Neural progenitor cell (in vitro differentiated cells): Measurements from ENCODE around the gene ALLC. TPM values are rescaled to one million over a fixed set of nuclear protein-coding genes. Genes with fewer than 3 reads are reported as not detected.

ENCODE experiments used
- DNase-seq: peaks from one replicate; pipeline ENCODE4 v3.0.0-alpha.2; 2016; ENCODE audit warnings: low spot score
- H2AFZ ChIP-seq: fragments of 200-600 bp; sonication (generic); replicated peaks from 2 replicates; pipeline ENCODE4 v1.6.1; 2016; ENCODE audit warnings: antibody characterized with exemption
- H3F3A ChIP-seq: fragments of 200-600 bp; sonication (generic); 2 replicates; pipeline ENCODE4 v1.6.1; 2016; ENCODE audit warnings: antibody characterized with exemption, low read depth
- H3K27ac ChIP-seq: fragments of 200-600 bp; sonication (generic); 2 replicates; pipeline ENCODE4 v1.5.1; 2016; ENCODE audit warnings: mild to moderate bottlenecking
- H3K27me3 ChIP-seq: fragments of 200-600 bp; sonication (generic); 2 replicates; pipeline ENCODE4 v1.6.1; 2016; ENCODE audit warnings: mild to moderate bottlenecking, moderate library complexity
- H3K36me3 ChIP-seq: fragments of 200-600 bp; sonication (generic); 2 replicates; pipeline ENCODE4 v1.5.1; 2016
- H3K4me1 ChIP-seq: fragments of 200-600 bp; sonication (generic); 2 replicates; pipeline ENCODE4 v1.6.1; 2016; ENCODE audit warnings: mixed run types
- H3K4me2 ChIP-seq: fragments of 200-600 bp; sonication (generic); 2 replicates; pipeline ENCODE4 v1.6.1; 2016
- H3K4me3 ChIP-seq: fragments of 200-600 bp; sonication (generic); 2 replicates; pipeline ENCODE4 v1.5.1; 2016
- H3K79me2 ChIP-seq: fragments of 200-600 bp; sonication (generic); 2 replicates; pipeline ENCODE4 v1.6.1; 2016; ENCODE audit warnings: low read depth
- H3K9ac ChIP-seq: fragments of 200-600 bp; sonication (generic); 2 replicates; pipeline ENCODE4 v1.6.1; 2016
- H3K9me3 ChIP-seq: fragments of 200-600 bp; sonication (generic); 2 replicates; pipeline ENCODE4 v1.5.1; 2016; ENCODE audit warnings: low read depth
- H4K20me1 ChIP-seq: fragments of 200-600 bp; sonication (generic); 2 replicates; pipeline ENCODE4 v1.6.1; 2016; ENCODE audit warnings: low read depth
- H3K27ac Mint-ChIP-seq: 3 replicates; pipeline ENCODE4 v1.8.0; 2021; ENCODE audit warnings: mixed read lengths
- H3K27me3 Mint-ChIP-seq: 2 replicates; pipeline ENCODE4 v1.8.0; 2022; ENCODE audit warnings: low read depth, mild to moderate bottlenecking, inconsistent platforms, moderate library complexity, mixed read lengths; ENCODE audit not compliant: insufficient read depth
- H3K36me3 Mint-ChIP-seq: 3 replicates; pipeline ENCODE4 v1.8.0; 2021; ENCODE audit warnings: mixed read lengths
- H3K4me1 Mint-ChIP-seq: 3 replicates; pipeline ENCODE4 v1.8.0; 2021; ENCODE audit warnings: mixed read lengths
- H3K4me3 Mint-ChIP-seq: 3 replicates; pipeline ENCODE4 v1.8.0; 2021; ENCODE audit warnings: mild to moderate bottlenecking, moderate library complexity, mixed read lengths
- H3K9me3 Mint-ChIP-seq: 3 replicates; pipeline ENCODE4 v1.8.0; 2020; ENCODE audit warnings: mixed read lengths
- CTCF ChIP-seq: fragments of 200-600 bp; sonication (generic); IDR thresholded peaks from 2 replicates; pipeline ENCODE4 v1.5.1; 2017; ENCODE audit warnings: antibody characterized with exemption, mild to moderate bottlenecking
- EZH2 ChIP-seq: fragments of 200-600 bp; sonication (generic); IDR thresholded peaks from 2 replicates; pipeline ENCODE4 v1.6.1; 2017; ENCODE audit warnings: antibody characterized with exemption, mild to moderate bottlenecking, moderate library complexity
- EZH2phosphoT487 ChIP-seq: fragments of 200-600 bp; sonication (generic); IDR thresholded peaks from 2 replicates; pipeline ENCODE4 v1.6.1; 2017; ENCODE audit warnings: antibody characterized with exemption
- total RNA-seq: library from RNA; depleted of rRNA; stranded (reverse); fragments of >200 nt; gene quantifications from 2 replicates; pipeline ENCODE4 v1.2.3, GENCODE V29; 2015; ENCODE audit warnings: low replicate concordance

ALLC gene
- total RNA-seq, 1 donor from 2014 or later, result not detected

GRCh38 chr2:3610881-3611505 lies 47.0 kb upstream of the ALLC start:
- H3K27ac Mint-ChIP-seq, result peak overlapping the region; percentile 50
- Histone ChIP-seq H4K20me1 (peaks cover 5% of the 10 kb centered on the region), H3K4me2 (peak overlapping the region; percentile 28), H3K27me3 (peaks cover 68% of the 10 kb centered on the region), H3K79me2 (no peaks in the 10 kb centered on the region), H3K36me3 (no peaks in the 10 kb centered on the region), H3K9me3 (no peaks in the 10 kb centered on the region), H3K27ac (no peak overlapping the region), H2AFZ (no peak overlapping the region), H3K4me3 (no peak overlapping the region), H3F3A (peaks cover 11% of the 10 kb centered on the region), H3K4me1 (peaks cover 7% of the 10 kb centered on the region), H3K9ac (no peak overlapping the region)
- no peak for TF ChIP-seq EZH2
- no peak for TF ChIP-seq CTCF
- TF ChIP-seq EZH2phosphoT487, result no peak
- peaks cover 10% of the 10 kb centered on the region for H3K27me3 Mint-ChIP-seq
- no peak overlapping the region for H3K4me3 Mint-ChIP-seq
- no peaks in the 10 kb centered on the region for H3K36me3 Mint-ChIP-seq
- DNase-seq, result peak; percentile 49
- peaks cover 23% of the 10 kb centered on the region for H3K9me3 Mint-ChIP-seq
- H3K4me1 Mint-ChIP-seq, result peaks cover 26% of the 10 kb centered on the region

- Histone ChIP-seq H3K27ac (no peak overlapping the region), H3K36me3 (no peaks in the 10 kb centered on the region), H3K9me3 (no peaks in the 10 kb centered on the region), H3K4me1 (peaks cover 7% of the 10 kb centered on the region), H3K27me3 (peaks cover 62% of the 10 kb centered on the region), H2AFZ (no peak overlapping the region), H3K79me2 (no peaks in the 10 kb centered on the region), H3K4me2 (peak overlapping the region; percentile 28), H3K4me3 (no peak overlapping the region), H3F3A (peaks cover 11% of the 10 kb centered on the region), H4K20me1 (peaks cover 5% of the 10 kb centered on the region), H3K9ac (no peak overlapping the region)
- Mint-ChIP-seq H3K4me3 (no peak overlapping the region), H3K4me1 (peaks cover 26% of the 10 kb centered on the region), H3K27ac (no peak overlapping the region), H3K27me3 (peaks cover 10% of the 10 kb centered on the region), H3K9me3 (peaks cover 24% of the 10 kb centered on the region), H3K36me3 (no peaks in the 10 kb centered on the region)
- peak; percentile 85 for DNase-seq
- TF ChIP-seq EZH2phosphoT487 (peak; percentile 84), CTCF (no peak)
Observed at GRCh38 chr2:3611589-3611988, 46.4 kb upstream of the ALLC start.

- no peak for TF ChIP-seq EZH2phosphoT487
- TF ChIP-seq CTCF, result no peak
- TF ChIP-seq EZH2, result no peak
- H3K36me3 ChIP-seq, result no peaks in the 10 kb centered on the region
- Mint-ChIP-seq H3K27ac (no peak overlapping the region), H3K36me3 (no peaks in the 10 kb centered on the region), H3K4me3 (no peak overlapping the region), H3K27me3 (peaks cover 10% of the 10 kb centered on the region), H3K4me1 (peaks cover 26% of the 10 kb centered on the region), H3K9me3 (peaks cover 35% of the 10 kb centered on the region)
- H3K4me1 ChIP-seq, result peaks cover 7% of the 10 kb centered on the region
- peaks cover 56% of the 10 kb centered on the region for H3K27me3 ChIP-seq
- no peak overlapping the region for H3K4me3 ChIP-seq
- no peak overlapping the region for H3K4me2 ChIP-seq
- peaks cover 11% of the 10 kb centered on the region for H3F3A ChIP-seq
- H2AFZ ChIP-seq, result no peak overlapping the region
- DNase-seq, result no peak
- no peaks in the 10 kb centered on the region for H3K9me3 ChIP-seq
- no peak overlapping the region for H3K9ac ChIP-seq
- H3K27ac ChIP-seq, result no peak overlapping the region
- peaks cover 5% of the 10 kb centered on the region for H4K20me1 ChIP-seq
- H3K79me2 ChIP-seq, result no peaks in the 10 kb centered on the region
Observed at GRCh38 chr2:3612639-3613523, 45.1 kb upstream of the ALLC start.
